ENCODE data around the gene CYP3A5. TPM values are rescaled to one million over a fixed set of nuclear protein-coding genes. Genes with fewer than 3 reads are reported as not detected.

CYP3A5 gene
- under 0.01 TPM in 1 of 2 replicates, not detected in the other for total RNA-seq

GRCh38 chr7:99679400-99680191 is at the start of gene CYP3A5:
CYP3A5 (minus strand) TSS chr7:99679996; CDS start chr7:99679896, 100 bp downstream.

DNA sequence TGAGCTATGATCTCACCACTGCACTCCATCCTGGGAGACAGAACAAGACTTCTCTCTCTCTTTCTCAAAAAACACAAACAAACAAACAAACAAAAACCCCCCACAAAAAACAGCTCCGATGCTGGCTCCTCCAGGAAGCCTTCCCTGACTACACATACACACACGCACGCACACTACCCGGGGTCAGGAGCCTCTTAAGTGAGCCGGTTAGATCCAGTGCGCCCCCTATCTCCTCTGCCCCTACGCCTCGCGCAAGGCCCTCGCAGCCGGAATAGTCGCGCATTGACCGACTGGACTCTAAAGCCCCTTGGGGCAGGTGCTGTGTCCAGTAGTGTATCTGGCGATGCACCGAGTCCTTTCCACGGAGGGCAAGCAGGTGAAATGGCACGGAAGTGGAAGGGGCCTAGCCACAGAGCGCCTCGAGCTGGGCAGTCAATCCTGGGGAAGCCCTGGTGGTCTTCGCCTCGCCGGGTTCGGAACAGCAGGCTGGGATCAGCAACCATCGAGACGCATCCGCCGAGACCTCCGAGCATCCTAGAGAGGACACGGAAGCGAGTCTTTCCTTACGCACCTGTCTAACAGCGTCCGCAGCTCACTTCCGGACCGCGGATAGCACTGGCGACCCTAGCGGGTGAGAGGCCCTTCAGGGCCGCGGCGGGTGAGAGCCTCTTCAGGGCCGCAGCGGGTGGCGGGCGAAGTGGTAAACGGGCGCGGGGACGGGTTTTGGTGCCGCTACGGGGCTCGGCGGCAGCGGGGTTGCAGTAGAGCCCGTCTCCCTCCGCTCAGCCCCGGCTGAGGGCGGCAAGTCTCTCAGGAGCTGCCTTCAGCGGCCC is 63.2 kb downstream of the CYP3A5 start, which contains the start of gene ZSCAN25:
Gene ZSCAN25 (plus strand): TSS at position 588 of the 833 bp plus-strand sequence. CDS start 2,661 bp downstream, outside the sequence.

Small RNA genes within 50 kb of the gene (small RNA-seq; reads per million reads assigned to genes)
- gene CYP3A51P (not detected), gene CYP3A7-CYP3A51P (not detected)

Other genes starting within 250 kb of the CYP3A5 start
- gene PTCD1, start 241.2 kb downstream of the CYP3A5 start, total RNA-seq: 5.4 and 5.5 TPM in 2 replicates
- gene CPSF4, start 241.1 kb downstream of the CYP3A5 start, total RNA-seq: 18.4 and 27.5 TPM in 2 replicates
- gene ATP5MF, start 213.8 kb downstream of the CYP3A5 start, total RNA-seq: 260 and 553 TPM in 2 replicates
- 5.3 and 5.9 TPM in 2 replicates for gene ZNF789, start 207.1 kb downstream of the CYP3A5 start, total RNA-seq
- gene ZNF394, start 179.7 kb downstream of the CYP3A5 start, total RNA-seq: 17.9 and 32.2 TPM in 2 replicates
- 12.1 and 14.9 TPM in 2 replicates for gene ZKSCAN5, start 175.3 kb downstream of the CYP3A5 start, total RNA-seq
- gene FAM200A, start 127.9 kb downstream of the CYP3A5 start, total RNA-seq: 7.8 and 9.0 TPM in 2 replicates
- 85.0 and 85.6 TPM in 2 replicates for gene ZNF655, start 121.4 kb downstream of the CYP3A5 start, total RNA-seq
- gene TMEM225B, start 81.7 kb downstream of the CYP3A5 start, total RNA-seq: 5.5 TPM in 1 of 2 replicates, not detected in the other
- gene ZSCAN25, start 63.0 kb downstream of the CYP3A5 start, total RNA-seq: 21.0 and 28.3 TPM in 2 replicates
- 0.22 TPM in 1 of 2 replicates, not detected in the other for gene CYP3A7, start 55.2 kb upstream of the CYP3A5 start, total RNA-seq
- gene CYP3A4, start 104.2 kb upstream of the CYP3A5 start, total RNA-seq: not detected in 2 replicates
- gene CYP3A43, start 148.0 kb upstream of the CYP3A5 start, total RNA-seq: not detected in 2 replicates
- under 0.01 and 0.54 TPM in 2 replicates for gene OR2AE1, start 197.0 kb upstream of the CYP3A5 start, total RNA-seq
- gene TRIM4, start 239.5 kb upstream of the CYP3A5 start, total RNA-seq: 27.3 and 45.9 TPM in 2 replicates
- under 0.01 TPM in 1 of 2 replicates, not detected in the other for gene GJC3, start 249.6 kb upstream of the CYP3A5 start, total RNA-seq

All from placental epithelial cell (primary cell).